MM.1S (cell line): ENCODE results near the gene SMIM26.

Source experiments
- DNase-seq: peaks from one replicate; pipeline ENCODE4 v3.0.0-alpha.2; 2015
- H2AFZ ChIP-seq: fragments of 300-600 bp; sonication (generic); 2 replicates; pipeline ENCODE4 v1.6.0; 2016; ENCODE audit warnings: antibody characterized with exemption, low read length
- H3F3A ChIP-seq: fragments of 300-600 bp; sonication (generic); 2 replicates; pipeline ENCODE4 v1.6.1; 2016; ENCODE audit warnings: mild to moderate bottlenecking, antibody characterized with exemption, low read length, moderate library complexity, mixed read lengths; ENCODE audit not compliant: insufficient read depth
- H3K27ac ChIP-seq: fragments of 300-600 bp; sonication (generic); 2 replicates; pipeline ENCODE4 v1.5.1; 2016; ENCODE audit warnings: mild to moderate bottlenecking, low read length
- H3K27me3 ChIP-seq: fragments of 300-600 bp; sonication (generic); replicated peaks from 2 replicates; pipeline ENCODE4 v1.6.0; 2016; ENCODE audit warnings: low read length; ENCODE audit not compliant: insufficient read depth
- H3K36me3 ChIP-seq: fragments of 300-600 bp; sonication (generic); replicated peaks from 2 replicates; pipeline ENCODE4 v1.6.1; 2016; ENCODE audit warnings: mild to moderate bottlenecking, low read length, mixed read lengths; ENCODE audit not compliant: insufficient read depth
- H3K4me1 ChIP-seq: fragments of 300-600 bp; sonication (generic); 2 replicates; pipeline ENCODE4 v1.6.1; 2016; ENCODE audit warnings: low read length, mixed read lengths
- H3K4me2 ChIP-seq: fragments of 300-600 bp; sonication (generic); 2 replicates; pipeline ENCODE4 v1.6.0; 2016; ENCODE audit warnings: low read depth, low read length
- H3K4me3 ChIP-seq: fragments of 300-600 bp; sonication (generic); 2 replicates; pipeline ENCODE4 v1.5.1; 2016; ENCODE audit warnings: low read length, mixed read lengths
- H3K79me2 ChIP-seq: fragments of 300-600 bp; sonication (generic); 2 replicates; pipeline ENCODE4 v1.6.1; 2016; ENCODE audit warnings: mixed run types, low read length, mixed read lengths
- H3K9ac ChIP-seq: fragments of 300-600 bp; sonication (generic); 2 replicates; pipeline ENCODE4 v1.6.1; 2016; ENCODE audit warnings: low read length, mixed read lengths
- H3K9me2 ChIP-seq: fragments of 300-600 bp; sonication (generic); replicated peaks from 2 replicates; pipeline ENCODE4 v1.6.1; 2016; ENCODE audit warnings: mild to moderate bottlenecking, low read length, mixed read lengths; ENCODE audit not compliant: insufficient read depth
- H3K9me3 ChIP-seq: fragments of 300-600 bp; sonication (generic); replicated peaks from 2 replicates; pipeline ENCODE4 v1.6.1; 2016; ENCODE audit warnings: mild to moderate bottlenecking, low read length, mixed read lengths; ENCODE audit not compliant: insufficient read depth
- H4K20me1 ChIP-seq: fragments of 300-600 bp; sonication (generic); 2 replicates; pipeline ENCODE4 v1.6.1; 2016; ENCODE audit warnings: mild to moderate bottlenecking, low read length, moderate library complexity, mixed read lengths; ENCODE audit not compliant: insufficient read depth
- EZH2 ChIP-seq: fragments of 300-600 bp; sonication (generic); optimal IDR thresholded peaks from 2 replicates; pipeline ENCODE3; 2017; ENCODE audit warnings: low read depth, mild to moderate bottlenecking, antibody characterized with exemption, low read length, mixed read lengths
- EZH2phosphoT487 ChIP-seq: fragments of 300-600 bp; sonication (generic); IDR thresholded peaks from 2 replicates; pipeline ENCODE4 v1.6.1; 2018; ENCODE audit warnings: antibody characterized with exemption, low read length
- TF ChIP-seq, protein P1 (sequence below): fragments of 300-600 bp; sonication (generic); IDR thresholded peaks from 2 replicates; pipeline ENCODE4 v1.5.1; 2016; ENCODE audit warnings: antibody characterized with exemption, low read length, mixed read lengths

Gene SMIM26

DNA sequence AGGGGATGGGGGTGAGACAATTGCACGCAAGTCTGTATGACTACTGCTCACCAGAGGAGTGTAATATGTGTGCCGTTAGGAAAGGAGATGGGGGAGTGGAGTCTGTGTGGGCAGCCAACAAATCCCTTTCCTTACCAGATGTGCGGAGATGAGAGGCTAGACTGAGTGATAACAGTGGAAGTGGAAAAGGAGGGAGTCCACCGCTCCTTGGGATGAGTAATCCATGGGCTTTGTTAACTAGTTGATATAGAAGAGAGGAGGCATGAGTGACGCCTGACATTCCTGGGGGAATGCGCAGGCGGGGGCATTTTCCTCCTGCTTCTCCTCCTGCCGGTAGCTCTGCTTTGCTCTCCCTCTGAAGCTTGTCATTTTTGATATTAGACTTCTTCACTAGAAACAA lies 13.5 kb upstream of the SMIM26 start:
- Histone ChIP-seq H3K36me3 (peaks cover 5% of the 10 kb centered on the region), H3K27ac (no peak overlapping the region), H3K4me2 (no peak overlapping the region), H3K4me1 (no peaks in the 10 kb centered on the region), H3K9ac (no peak overlapping the region), H2AFZ (no peak overlapping the region), H3F3A (no peaks in the 10 kb centered on the region; the same call in 1 of the 2 replicates), H3K27me3 (no peaks in the 10 kb centered on the region), H3K79me2 (no peaks in the 10 kb centered on the region), H3K9me3 (no peaks in the 10 kb centered on the region), H3K4me3 (no peak overlapping the region), H4K20me1 (no peaks in the 10 kb centered on the region), H3K9me2 (no peaks in the 10 kb centered on the region)
- DNase-seq = no peak
- TF ChIP-seq, protein P1, sequence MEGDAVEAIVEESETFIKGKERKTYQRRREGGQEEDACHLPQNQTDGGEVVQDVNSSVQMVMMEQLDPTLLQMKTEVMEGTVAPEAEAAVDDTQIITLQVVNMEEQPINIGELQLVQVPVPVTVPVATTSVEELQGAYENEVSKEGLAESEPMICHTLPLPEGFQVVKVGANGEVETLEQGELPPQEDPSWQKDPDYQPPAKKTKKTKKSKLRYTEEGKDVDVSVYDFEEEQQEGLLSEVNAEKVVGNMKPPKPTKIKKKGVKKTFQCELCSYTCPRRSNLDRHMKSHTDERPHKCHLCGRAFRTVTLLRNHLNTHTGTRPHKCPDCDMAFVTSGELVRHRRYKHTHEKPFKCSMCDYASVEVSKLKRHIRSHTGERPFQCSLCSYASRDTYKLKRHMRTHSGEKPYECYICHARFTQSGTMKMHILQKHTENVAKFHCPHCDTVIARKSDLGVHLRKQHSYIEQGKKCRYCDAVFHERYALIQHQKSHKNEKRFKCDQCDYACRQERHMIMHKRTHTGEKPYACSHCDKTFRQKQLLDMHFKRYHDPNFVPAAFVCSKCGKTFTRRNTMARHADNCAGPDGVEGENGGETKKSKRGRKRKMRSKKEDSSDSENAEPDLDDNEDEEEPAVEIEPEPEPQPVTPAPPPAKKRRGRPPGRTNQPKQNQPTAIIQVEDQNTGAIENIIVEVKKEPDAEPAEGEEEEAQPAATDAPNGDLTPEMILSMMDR = no peak
- TF ChIP-seq EZH2 = no peak
- TF ChIP-seq EZH2phosphoT487 = no peak

DNA sequence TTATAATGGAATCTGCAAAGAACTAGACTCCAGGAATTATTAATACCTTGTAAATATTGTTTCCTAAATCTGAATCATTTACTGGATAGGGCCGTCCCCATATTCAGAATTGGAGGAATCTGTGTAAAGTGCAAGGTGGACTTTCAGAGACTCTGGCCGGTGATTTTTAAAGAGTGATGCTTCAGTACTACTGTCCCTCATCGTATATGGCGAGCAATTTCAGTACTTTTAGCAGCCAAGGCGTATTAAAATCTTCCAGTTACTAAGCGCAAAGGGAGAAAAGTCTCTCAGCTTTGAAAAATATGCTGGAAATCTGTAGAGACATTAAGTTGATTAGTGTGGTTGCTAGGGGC lies 483 bp downstream of the SMIM26 start:
- TF ChIP-seq EZH2 = no peak
- TF ChIP-seq EZH2phosphoT487 = no peak
- TF ChIP-seq, protein P1 = no peak
- Histone ChIP-seq H3K79me2 (peaks cover 21% of the 10 kb centered on the region), H3K27ac (peak overlapping the region; percentile 50; the same call in 1 of the 2 replicates), H3K4me2 (peak overlapping the region; percentile 89), H3K4me1 (peaks cover 4% of the 10 kb centered on the region; the same call in 1 of the 2 replicates), H3K36me3 (no peaks in the 10 kb centered on the region), H2AFZ (peak overlapping the region; percentile 96), H4K20me1 (no peaks in the 10 kb centered on the region), H3K9me2 (no peaks in the 10 kb centered on the region), H3K4me3 (peak overlapping the region; percentile 93), H3F3A (peaks cover 21% of the 10 kb centered on the region), H3K9me3 (no peaks in the 10 kb centered on the region), H3K27me3 (no peaks in the 10 kb centered on the region), H3K9ac (peak overlapping the region; percentile 89)
- DNase-seq = no peak

GRCh38 chr20:18571009-18571408 lies 3.8 kb downstream of the SMIM26 start:
- H3K36me3 ChIP-seq = no peaks in the 10 kb centered on the region
- no peak overlapping the region for H3K4me3 ChIP-seq
- H3K4me2 ChIP-seq = no peak overlapping the region
- TF ChIP-seq EZH2 = no peak
- TF ChIP-seq, protein P1 = no peak
- no peak for TF ChIP-seq EZH2phosphoT487
- H3K79me2 ChIP-seq = peaks cover 21% of the 10 kb centered on the region
- no peak overlapping the region for H3K9ac ChIP-seq
- H3K9me3 ChIP-seq = no peaks in the 10 kb centered on the region
- H3K27ac ChIP-seq = no peak overlapping the region
- no peak for DNase-seq
- no peak overlapping the region for H2AFZ ChIP-seq
- H3K27me3 ChIP-seq = no peaks in the 10 kb centered on the region
- H4K20me1 ChIP-seq = no peaks in the 10 kb centered on the region
- H3F3A ChIP-seq = peaks cover 11% of the 10 kb centered on the region
- no peaks in the 10 kb centered on the region for H3K9me2 ChIP-seq
- peaks cover 4% of the 10 kb centered on the region; the same call in 1 of the 2 replicates for H3K4me1 ChIP-seq
